T follicular helper cell (primary cell): ENCODE results near the gene CLDN24.

ENCODE experiments used
- DNase-seq: peaks from one replicate; pipeline ENCODE4 v3.0.0-alpha.2; 2020; ENCODE audit warnings: low read depth
- total RNA-seq, 2 experiments: gene quantifications; one replicate each; lab custom pipeline; 2026; lab: John Stamatoyannopoulos, UW

Gene CLDN24
- total RNA-seq: 0 reads per million in 2 experiments

- DNase-seq: no peak
Measured at GRCh38 chr4:183322326-183322725, at the start of gene CLDN24. CLDN24 (minus strand) TSS chr4:183322426; CDS start chr4:183322426, 0 bp downstream.

GRCh38 chr4:183370786-183371185 is 48.6 kb upstream of the CLDN24 start:
- no peak for DNase-seq

GRCh38 chr4:183369073-183369472 is 46.8 kb upstream of the CLDN24 start:
- no peak for DNase-seq

- DNase-seq: no peak
Measured at GRCh38 chr4:183366206-183366835, 44.1 kb upstream of the CLDN24 start.

GRCh38 chr4:183364025-183364424 is 41.8 kb upstream of the CLDN24 start:
- DNase-seq: no peak

GRCh38 chr4:183362916-183363542 is 40.8 kb upstream of the CLDN24 start:
- no peak for DNase-seq

GRCh38 chr4:183362036-183362435 is 39.8 kb upstream of the CLDN24 start:
- DNase-seq: no peak

- DNase-seq: no peak
Measured at GRCh38 chr4:183360161-183360919, 38.1 kb upstream of the CLDN24 start.

GRCh38 chr4:183358215-183358755 is 36.1 kb upstream of the CLDN24 start:
- DNase-seq: no peak

- DNase-seq: no peak
Measured at GRCh38 chr4:183356931-183357675, 34.9 kb upstream of the CLDN24 start.

- DNase-seq: no peak
Measured at GRCh38 chr4:183356173-183356830, 34.1 kb upstream of the CLDN24 start.

- DNase-seq: no peak
Measured at GRCh38 chr4:183355405-183355804, 33.2 kb upstream of the CLDN24 start.

GRCh38 chr4:183354219-183354618 is 32.0 kb upstream of the CLDN24 start:
- DNase-seq: no peak

- no peak for DNase-seq
Measured at GRCh38 chr4:183353557-183353956, 31.3 kb upstream of the CLDN24 start.

- DNase-seq: no peak
Measured at GRCh38 chr4:183352546-183352945, 30.3 kb upstream of the CLDN24 start.

- no peak for DNase-seq
Measured at GRCh38 chr4:183350317-183351071, 28.3 kb upstream of the CLDN24 start.

- no peak for DNase-seq
Measured at GRCh38 chr4:183349673-183350072, 27.4 kb upstream of the CLDN24 start.

- DNase-seq: no peak
Measured at GRCh38 chr4:183348706-183349659, 26.8 kb upstream of the CLDN24 start.

GRCh38 chr4:183348136-183348535 is 25.9 kb upstream of the CLDN24 start:
- DNase-seq: no peak

- DNase-seq: no peak
Measured at GRCh38 chr4:183347566-183347965, 25.3 kb upstream of the CLDN24 start.
